ENCODE data around the gene FLG2.

FLG2 gene

GRCh38 chr1:152359906-152360305 lies at the start of gene FLG2:
TSS of gene FLG2 (minus strand) at chr1:152360006. CDS start at chr1:152358884, 1,122 bp downstream.
- no peak within 1 kb of the TSS for H3K4me3 ChIP-seq (ENCODE audit: control insufficient read depth, low read depth, low read length)
- no peak for DNase-seq (ENCODE audit: low read depth)
- TF ChIP-seq CTCF (IDR thresholded peaks at IDR 0.05; ENCODE audit: control insufficient read depth, insufficient read depth, low read depth, low read length, missing control alignments), result no peak

DNA sequence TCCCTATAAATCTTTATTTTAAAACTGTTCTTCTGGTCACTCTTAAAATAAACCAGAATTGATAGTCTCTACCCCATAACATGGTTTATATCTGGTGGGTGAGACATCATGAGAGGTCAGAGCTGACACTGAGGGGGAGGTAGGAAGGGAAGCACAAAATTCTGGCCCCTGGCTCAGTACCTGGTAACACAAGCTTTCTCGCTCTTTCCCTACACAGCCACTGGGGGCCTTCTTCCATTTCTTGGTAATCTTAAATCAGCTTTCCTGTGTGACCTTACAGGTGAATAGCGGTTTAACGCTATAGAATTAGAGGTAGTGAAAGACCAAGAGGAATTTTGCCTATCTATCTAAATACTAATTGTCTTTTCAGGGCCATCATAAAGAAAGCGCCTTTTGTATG lies 48.9 kb upstream of the FLG2 start:
- TF ChIP-seq CTCF (IDR thresholded peaks at IDR 0.05; ENCODE audit: control insufficient read depth, insufficient read depth, low read depth, low read length, missing control alignments), result no peak
- DNase-seq (ENCODE audit: low read depth), result no peak
- no peak overlapping the region for H3K4me3 ChIP-seq (ENCODE audit: control insufficient read depth, low read depth, low read length)

DNA sequence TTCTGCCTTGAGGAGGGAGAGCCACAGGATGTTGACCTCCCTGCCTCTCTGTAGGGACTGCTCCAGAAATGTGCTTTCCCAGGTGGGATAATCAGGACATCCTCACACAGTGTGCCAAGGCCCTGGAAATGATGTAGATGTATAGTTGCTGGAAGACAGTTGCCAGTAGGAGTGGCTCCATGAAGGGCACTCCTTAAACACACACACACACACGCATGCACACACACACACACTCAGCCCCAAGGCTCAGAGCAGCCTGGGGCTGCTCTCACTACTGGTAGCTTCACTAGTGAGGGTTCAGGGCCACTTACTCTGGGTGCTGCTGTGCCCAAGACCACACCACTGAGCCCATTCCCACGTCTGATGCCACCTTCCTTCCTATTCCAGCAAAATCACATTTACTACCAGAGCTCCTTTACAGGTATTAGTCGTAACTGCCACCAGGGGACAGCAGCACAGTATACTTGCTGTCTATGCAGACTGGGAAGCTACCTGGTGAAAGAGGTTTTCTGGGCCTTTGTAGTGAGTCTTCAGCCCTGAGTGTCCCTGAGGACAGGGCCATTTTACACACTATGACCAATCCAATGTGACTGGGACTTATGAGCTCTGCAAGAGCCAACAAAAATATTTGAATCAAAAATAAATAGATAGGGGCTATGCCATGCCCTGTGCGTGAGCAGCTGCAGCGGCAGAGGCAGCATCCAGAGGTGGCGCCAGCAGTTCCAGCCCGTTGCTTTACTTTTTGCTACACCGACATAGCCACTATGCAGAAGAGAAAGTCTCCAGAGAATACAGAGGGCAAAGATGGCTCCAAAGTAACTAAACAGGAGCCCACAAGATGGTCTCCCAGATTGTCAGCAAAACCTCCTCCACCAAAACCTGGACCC lies 39.2 kb upstream of the FLG2 start:
- TF ChIP-seq CTCF (IDR thresholded peaks at IDR 0.05; ENCODE audit: control insufficient read depth, insufficient read depth, low read depth, low read length, missing control alignments), result peak; percentile 41
- DNase-seq (ENCODE audit: low read depth), result no peak
- H3K4me3 ChIP-seq (ENCODE audit: control insufficient read depth, low read depth, low read length), result no peak overlapping the region

GRCh38 chr1:152397474-152397873 lies 37.7 kb upstream of the FLG2 start:
- TF ChIP-seq CTCF (IDR thresholded peaks at IDR 0.05; ENCODE audit: control insufficient read depth, insufficient read depth, low read depth, low read length, missing control alignments), result peak; percentile 10
- DNase-seq (ENCODE audit: low read depth), result no peak
- H3K4me3 ChIP-seq (ENCODE audit: control insufficient read depth, low read depth, low read length), result no peak overlapping the region

- no peak for TF ChIP-seq CTCF (IDR thresholded peaks at IDR 0.05; ENCODE audit: control insufficient read depth, insufficient read depth, low read depth, low read length, missing control alignments)
- H3K4me3 ChIP-seq (ENCODE audit: control insufficient read depth, low read depth, low read length), result no peak overlapping the region
- no peak for DNase-seq (ENCODE audit: low read depth)
Observed at GRCh38 chr1:152394151-152394550, 34.3 kb upstream of the FLG2 start.

GRCh38 chr1:152392909-152393308 lies 33.1 kb upstream of the FLG2 start:
- DNase-seq (ENCODE audit: low read depth), result no peak
- no peak for TF ChIP-seq CTCF (IDR thresholded peaks at IDR 0.05; ENCODE audit: control insufficient read depth, insufficient read depth, low read depth, low read length, missing control alignments)
- no peak overlapping the region for H3K4me3 ChIP-seq (ENCODE audit: control insufficient read depth, low read depth, low read length)
